Measurements from ENCODE around the gene ARHGEF40. TPM values are rescaled to one million over a fixed set of nuclear protein-coding genes. Genes with fewer than 3 reads are reported as not detected.

Gene ARHGEF40
- total and polyA plus RNA-seq, 2 experiments from 2014 or later, result 22.4 to 56.6 TPM

GRCh38 chr14:21084998-21085853 lies 15.1 kb downstream of the ARHGEF40 start:
- peak; percentile 85 for DNase-seq
- no peak overlapping the region for H3K4me2 ChIP-seq (ENCODE audit: unreplicated experiment)

DNA sequence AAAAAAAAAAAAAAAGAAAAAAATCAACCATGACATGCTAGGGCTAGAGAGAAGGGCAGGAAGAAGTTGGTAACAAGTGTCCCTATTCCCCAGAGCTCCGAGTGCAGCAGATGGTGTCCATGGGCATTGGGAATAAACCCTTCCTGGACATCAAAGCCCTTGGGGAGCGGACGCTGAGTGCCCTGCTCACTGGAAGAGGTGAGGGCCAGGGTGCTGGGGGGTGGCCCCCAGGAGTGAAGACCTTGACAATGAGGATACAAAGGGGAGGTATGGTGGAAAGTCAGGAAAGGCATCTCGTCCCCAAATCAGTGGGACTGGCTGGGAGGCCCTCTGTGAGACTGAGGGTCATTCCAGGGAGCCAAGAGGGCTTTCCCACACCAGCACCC lies 16.8 kb downstream of the ARHGEF40 start:
- no peak for DNase-seq
- Histone ChIP-seq H4K20me1 (ENCODE audit: insufficient read depth) (no peaks in the 10 kb centered on the region), H3K36me3 (ENCODE audit: low read depth) (peaks cover 25% of the 10 kb centered on the region), H3K9me3 (ENCODE audit: low read depth) (no peaks in the 10 kb centered on the region), H3K9me2 (ENCODE audit: insufficient read depth) (no peaks in the 10 kb centered on the region), H3K4me2 (ENCODE audit: unreplicated experiment) (no peak overlapping the region), H3K27me3 (replicated peaks; ENCODE audit: insufficient read depth) (no peaks in the 10 kb centered on the region), H3K79me2 (ENCODE audit: insufficient read depth) (no peaks in the 10 kb centered on the region), H3K27ac (peak overlapping the region; percentile 95), H3F3A (ENCODE audit: insufficient read depth) (peaks cover 62% of the 10 kb centered on the region), H3K4me3 (no peak overlapping the region), H2AFZ (no peak overlapping the region), H3K9ac (peak overlapping the region; percentile 74), H3K4me1 (ENCODE audit: insufficient read depth) (peaks cover 32% of the 10 kb centered on the region)
- WGBS, 2 experiments (ENCODE audit: low coverage in 1 of 2, low lambda C conversion rate in 2 of 2, missing lambda C conversion rate in 2 of 2), result 42 to 45% methylated on average over 4 of the region's 4 CpGs
- TF ChIP-seq EZH2phosphoT487 (IDR thresholded peaks at IDR 0.05; ENCODE audit: insufficient read depth, low read depth) (no peak), EZH2 (IDR thresholded peaks at IDR 0.05; ENCODE audit: insufficient read depth, poor library complexity, severe bottlenecking) (no peak)
- in situ Hi-C loops (cut with MboI), result no loop called here

More at GRCh38 chr14:21084998-21085853, 15.1 kb downstream of the ARHGEF40 start:
- no peaks in the 10 kb centered on the region for H3K79me2 ChIP-seq (ENCODE audit: insufficient read depth)
- no peaks in the 10 kb centered on the region for H3K9me2 ChIP-seq (ENCODE audit: insufficient read depth)
- no peaks in the 10 kb centered on the region for H4K20me1 ChIP-seq (ENCODE audit: insufficient read depth)
- no peak overlapping the region for H2AFZ ChIP-seq
- TF ChIP-seq EZH2 (IDR thresholded peaks at IDR 0.05; ENCODE audit: insufficient read depth, poor library complexity, severe bottlenecking), result no peak
- TF ChIP-seq EZH2phosphoT487 (IDR thresholded peaks at IDR 0.05; ENCODE audit: insufficient read depth, low read depth), result no peak
- no peaks in the 10 kb centered on the region for H3K9me3 ChIP-seq (ENCODE audit: low read depth)
- 82 to 85% methylated on average over 16 to 17 of the region's 17 CpGs for WGBS, 2 experiments (ENCODE audit: low coverage in 1 of 2, low lambda C conversion rate in 2 of 2, missing lambda C conversion rate in 2 of 2)
- H3K27ac ChIP-seq, result peak overlapping the region; percentile 95
- H3K36me3 ChIP-seq (ENCODE audit: low read depth), result peaks cover 25% of the 10 kb centered on the region
- in situ Hi-C loops (cut with MboI), result no loop called here
- peaks cover 56% of the 10 kb centered on the region for H3F3A ChIP-seq (ENCODE audit: insufficient read depth)
- peaks cover 32% of the 10 kb centered on the region for H3K4me1 ChIP-seq (ENCODE audit: insufficient read depth)
- peak overlapping the region; percentile 39; the same call in 1 of the 2 replicates for H3K9ac ChIP-seq
- no peak overlapping the region for H3K4me3 ChIP-seq
- H3K27me3 ChIP-seq (replicated peaks; ENCODE audit: insufficient read depth), result no peaks in the 10 kb centered on the region

GRCh38 chr14:21087294-21088091 lies 17.4 kb downstream of the ARHGEF40 start:
- no peaks in the 10 kb centered on the region for H4K20me1 ChIP-seq (ENCODE audit: insufficient read depth)
- no peak for TF ChIP-seq EZH2phosphoT487 (IDR thresholded peaks at IDR 0.05; ENCODE audit: insufficient read depth, low read depth)
- H3K4me1 ChIP-seq (ENCODE audit: insufficient read depth), result peaks cover 32% of the 10 kb centered on the region
- peak overlapping the region; percentile 74 for H3K9ac ChIP-seq
- peak; percentile 98 for DNase-seq
- peaks cover 22% of the 10 kb centered on the region for H3K36me3 ChIP-seq (ENCODE audit: low read depth)
- H3K79me2 ChIP-seq (ENCODE audit: insufficient read depth), result no peaks in the 10 kb centered on the region
- H3K27ac ChIP-seq, result peak overlapping the region; percentile 95
- H3K9me2 ChIP-seq (ENCODE audit: insufficient read depth), result no peaks in the 10 kb centered on the region
- H2AFZ ChIP-seq, result no peak overlapping the region
- H3F3A ChIP-seq (ENCODE audit: insufficient read depth), result peaks cover 62% of the 10 kb centered on the region
- in situ Hi-C loops (cut with MboI), result no loop called here
- H3K27me3 ChIP-seq (replicated peaks; ENCODE audit: insufficient read depth), result no peaks in the 10 kb centered on the region
- 4 to 9% methylated on average over 16 to 19 of the region's 19 CpGs for WGBS, 2 experiments (ENCODE audit: low coverage in 1 of 2, low lambda C conversion rate in 2 of 2, missing lambda C conversion rate in 2 of 2)
- H3K4me2 ChIP-seq (ENCODE audit: unreplicated experiment), result no peak overlapping the region
- H3K4me3 ChIP-seq, result no peak overlapping the region
- no peaks in the 10 kb centered on the region for H3K9me3 ChIP-seq (ENCODE audit: low read depth)

- no peak for TF ChIP-seq EZH2 (IDR thresholded peaks at IDR 0.05; ENCODE audit: insufficient read depth, poor library complexity, severe bottlenecking)
- no peak for TF ChIP-seq EZH2phosphoT487 (IDR thresholded peaks at IDR 0.05; ENCODE audit: insufficient read depth, low read depth)
- H3K4me2 ChIP-seq (ENCODE audit: unreplicated experiment), result no peak overlapping the region
- H2AFZ ChIP-seq, result no peak overlapping the region
- H3K9me2 ChIP-seq (ENCODE audit: insufficient read depth), result no peaks in the 10 kb centered on the region
- no peaks in the 10 kb centered on the region for H3K27me3 ChIP-seq (replicated peaks; ENCODE audit: insufficient read depth)
- peak overlapping the region; percentile 95; the same call in 1 of the 2 replicates for H3K27ac ChIP-seq
- H3K4me3 ChIP-seq, result no peak overlapping the region
- in situ Hi-C loops (cut with MboI), result no loop called here
- no peaks in the 10 kb centered on the region for H4K20me1 ChIP-seq (ENCODE audit: insufficient read depth)
- peaks cover 15% of the 10 kb centered on the region; the same call in 1 of the 2 replicates for H3K36me3 ChIP-seq (ENCODE audit: low read depth)
- H3K4me1 ChIP-seq (ENCODE audit: insufficient read depth), result peaks cover 32% of the 10 kb centered on the region
- DNase-seq, result no peak
- no peaks in the 10 kb centered on the region for H3K9me3 ChIP-seq (ENCODE audit: low read depth)
- no peak overlapping the region for H3K9ac ChIP-seq
- H3F3A ChIP-seq (ENCODE audit: insufficient read depth), result peaks cover 56% of the 10 kb centered on the region
- WGBS, 2 experiments (ENCODE audit: low coverage in 1 of 2, low lambda C conversion rate in 2 of 2, missing lambda C conversion rate in 2 of 2), result 72 to 75% methylated on average over 4 of the region's 4 CpGs
- H3K79me2 ChIP-seq (ENCODE audit: insufficient read depth), result no peaks in the 10 kb centered on the region
These were observed 18.6 kb downstream of the ARHGEF40 start for GRCh38 chr14:21088687-21089086.

All from GM23248 (cell line).